K562 (cell line): Measurements from ENCODE around the gene TLE6. TPM values are rescaled to one million over a fixed set of nuclear protein-coding genes. Genes with fewer than 3 reads are reported as not detected.
A peak's percentile ranks its signal among the peaks of the same experiment; 100 is the strongest.

Experiments used
- BRD4 ChIP-seq: fragments of 200-600 bp; sonication (generic); IDR thresholded peaks from 2 replicates; pipeline ENCODE4 v1.6.1; 2017; ENCODE audit warnings: inconsistent platforms
- ETV5 ChIP-seq: sonication (generic); formaldehyde crosslinking; IDR thresholded peaks from 2 replicates; pipeline ENCODE4 v1.4.0; 2020; ENCODE audit warnings: low read depth, mild to moderate bottlenecking, missing genetic modification reagents
- KDM5B ChIP-seq: fragments of 200-600 bp; sonication (generic); IDR thresholded peaks from 2 replicates; pipeline ENCODE4 v1.6.1; 2012; ENCODE audit warnings: low read depth, mild to moderate bottlenecking, moderate library complexity, low read length, control low read depth, inconsistent platforms; ENCODE audit not compliant: insufficient replicate concordance
- LARP7 ChIP-seq: fragments of 450-650 bp; IDR thresholded peaks from 2 replicates; pipeline ENCODE4 v1.6.1; 2016
- MYC ChIP-seq, 2 experiments: fragments of 250-450 bp in 1 of 2; sonication (Bioruptor Pico) in 1 of 2; IDR thresholded peaks; 2 replicates each; pipeline versions ENCODE4 v1.5.1 to v1.6.1; 2012 to 2021; ENCODE audit warnings: low read depth in 2 of 2, borderline replicate concordance in 1 of 2, improper control_type of control experiment in 1 of 2, low read length in 1 of 2, mild to moderate bottlenecking in 1 of 2, moderate library complexity in 1 of 2
- NFRKB ChIP-seq: fragments of 450-650 bp; IDR thresholded peaks from 2 replicates; pipeline ENCODE4 v1.6.1; 2016; ENCODE audit warnings: low read depth
- PHF8 ChIP-seq: fragments of 200-600 bp; sonication (generic); IDR thresholded peaks from 2 replicates; pipeline ENCODE4 v1.6.1; 2012; ENCODE audit warnings: mixed run types, mild to moderate bottlenecking, inconsistent platforms, low read length, moderate library complexity, borderline replicate concordance
- RBFOX2 ChIP-seq: fragments of 200-400 bp; formaldehyde crosslinking; IDR thresholded peaks from 2 replicates; pipeline ENCODE4 v1.6.1; 2017; ENCODE audit warnings: low read depth, mild to moderate bottlenecking, low read length, moderate library complexity
- TCF7 ChIP-seq: sonication (generic); IDR thresholded peaks from 2 replicates; pipeline ENCODE4 v1.6.1; 2016; ENCODE audit warnings: antibody characterized with exemption, borderline replicate concordance
- polyA plus RNA-seq, 8 experiments: library from polyadenylated mRNA; depleted of rRNA in 4 of 8; stranded (reverse) in 5 of 8; unstranded in 3 of 8; fragments of >200 nt; fragmentation: Nextera tagmentation in 2 of 8; fragmentation: Illumina TruSeq in 1 of 8; extraction: Ambion mirVana in 2 of 8; extraction: Trizol in 1 of 8; gene quantifications; 2 replicates each; pipeline versions ENCODE4 v1.2.1 to v1.2.3, GENCODE V29; 2011 to 2014; ENCODE audit warnings: inconsistent platforms in 1 of 8, missing spikeins in 1 of 8
- total RNA-seq, 7 experiments: library from RNA; depleted of rRNA in 6 of 7; stranded (reverse); fragments of >200 nt in 6 of 7; fragmentation: Illumina TruSeq in 2 of 7; extraction: Trizol in 2 of 7; gene quantifications; 2 replicates each; pipeline versions ENCODE4 v1.2.1 to v1.2.3, GENCODE V29; 2011 to 2021; ENCODE audit warnings: low replicate concordance in 1 of 7
- TF ChIP-seq, protein P1 (sequence below): fragments of 450-650 bp; IDR thresholded peaks from 2 replicates; pipeline ENCODE4 v1.6.1; 2017; ENCODE audit warnings: antibody characterized with exemption, mild to moderate bottlenecking
- TF ChIP-seq, protein P2 (sequence below): fragments of 250-450 bp; sonication (Bioruptor Pico); IDR thresholded peaks from 2 replicates; pipeline ENCODE4 v1.5.0; 2021
- TF ChIP-seq, protein P3 (sequence below): IDR thresholded peaks from 2 replicates; pipeline ENCODE4 v1.6.1; 2016; ENCODE audit warnings: missing genetic modification characterization, missing compliant biosample characterization
- TF ChIP-seq, protein P4 (sequence below): sonication (generic); IDR thresholded peaks from 2 replicates; pipeline ENCODE4 v1.6.1; 2016
- TF ChIP-seq, protein P5 (sequence below), 3 experiments: IDR thresholded peaks in 2 of 3; conservative IDR thresholded peaks in 1 of 3; 2 replicates each; pipeline ENCODE4 v1.5.1; 2011 to 2012; ENCODE audit warnings: low read length in 3 of 3, mild to moderate bottlenecking in 3 of 3, control low read depth in 2 of 3, improper control_type of control experiment in 1 of 3, inconsistent platforms in 1 of 3, low read depth in 1 of 3, mixed read lengths in 1 of 3, moderate library complexity in 1 of 3; ENCODE audit not compliant: insufficient read depth in 2 of 3

Gene TLE6
- total and polyA plus RNA-seq, 9 of the 15 experiments (the other 6 are each of a cell fraction or from before 2014, with no cell fraction given) = 1.1 to 6.1 (median 2.5) TPM

DNA sequence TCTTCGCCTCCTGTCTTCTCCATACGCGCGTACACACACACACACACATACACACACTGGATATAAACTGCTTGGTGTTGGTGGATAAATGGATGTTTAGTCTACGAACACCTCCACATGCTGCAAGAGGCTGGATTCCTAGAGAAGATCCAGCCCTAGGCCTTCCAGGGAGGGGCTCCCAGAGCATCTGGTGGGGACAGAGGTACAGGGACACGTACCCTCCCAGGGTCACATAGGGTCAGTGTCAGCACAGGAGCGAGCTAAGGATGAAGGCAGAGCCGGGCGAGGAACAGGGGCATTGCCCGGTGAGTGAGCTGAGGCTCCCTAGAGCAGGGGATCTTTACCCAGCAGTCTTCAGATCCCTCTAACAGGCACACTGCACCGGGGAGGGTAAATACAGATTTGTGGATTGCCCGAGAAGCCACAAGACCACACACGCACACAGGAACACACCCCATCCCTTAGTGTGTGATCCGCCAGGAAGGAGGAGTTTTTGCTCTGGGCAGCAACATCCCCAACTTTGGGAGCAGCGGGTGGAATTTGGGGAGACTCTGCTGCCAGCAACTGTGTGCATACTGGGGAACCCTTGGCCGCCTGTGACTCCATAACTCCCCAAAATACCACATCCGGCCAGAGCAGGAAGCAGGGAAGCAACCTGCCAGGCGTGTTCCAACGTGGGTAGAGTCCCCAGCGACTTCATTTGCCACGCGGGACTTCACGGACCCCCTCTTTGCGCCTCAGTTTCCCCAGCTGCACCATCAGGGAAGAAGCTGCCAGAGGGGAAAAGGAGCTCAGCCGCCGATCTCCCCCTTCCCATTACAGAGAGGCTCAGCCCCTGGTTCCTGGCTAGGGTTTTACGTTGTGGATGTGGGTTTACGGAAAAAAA is 57.5 kb downstream of the TLE6 start (continued):
- TF ChIP-seq, protein P1, sequence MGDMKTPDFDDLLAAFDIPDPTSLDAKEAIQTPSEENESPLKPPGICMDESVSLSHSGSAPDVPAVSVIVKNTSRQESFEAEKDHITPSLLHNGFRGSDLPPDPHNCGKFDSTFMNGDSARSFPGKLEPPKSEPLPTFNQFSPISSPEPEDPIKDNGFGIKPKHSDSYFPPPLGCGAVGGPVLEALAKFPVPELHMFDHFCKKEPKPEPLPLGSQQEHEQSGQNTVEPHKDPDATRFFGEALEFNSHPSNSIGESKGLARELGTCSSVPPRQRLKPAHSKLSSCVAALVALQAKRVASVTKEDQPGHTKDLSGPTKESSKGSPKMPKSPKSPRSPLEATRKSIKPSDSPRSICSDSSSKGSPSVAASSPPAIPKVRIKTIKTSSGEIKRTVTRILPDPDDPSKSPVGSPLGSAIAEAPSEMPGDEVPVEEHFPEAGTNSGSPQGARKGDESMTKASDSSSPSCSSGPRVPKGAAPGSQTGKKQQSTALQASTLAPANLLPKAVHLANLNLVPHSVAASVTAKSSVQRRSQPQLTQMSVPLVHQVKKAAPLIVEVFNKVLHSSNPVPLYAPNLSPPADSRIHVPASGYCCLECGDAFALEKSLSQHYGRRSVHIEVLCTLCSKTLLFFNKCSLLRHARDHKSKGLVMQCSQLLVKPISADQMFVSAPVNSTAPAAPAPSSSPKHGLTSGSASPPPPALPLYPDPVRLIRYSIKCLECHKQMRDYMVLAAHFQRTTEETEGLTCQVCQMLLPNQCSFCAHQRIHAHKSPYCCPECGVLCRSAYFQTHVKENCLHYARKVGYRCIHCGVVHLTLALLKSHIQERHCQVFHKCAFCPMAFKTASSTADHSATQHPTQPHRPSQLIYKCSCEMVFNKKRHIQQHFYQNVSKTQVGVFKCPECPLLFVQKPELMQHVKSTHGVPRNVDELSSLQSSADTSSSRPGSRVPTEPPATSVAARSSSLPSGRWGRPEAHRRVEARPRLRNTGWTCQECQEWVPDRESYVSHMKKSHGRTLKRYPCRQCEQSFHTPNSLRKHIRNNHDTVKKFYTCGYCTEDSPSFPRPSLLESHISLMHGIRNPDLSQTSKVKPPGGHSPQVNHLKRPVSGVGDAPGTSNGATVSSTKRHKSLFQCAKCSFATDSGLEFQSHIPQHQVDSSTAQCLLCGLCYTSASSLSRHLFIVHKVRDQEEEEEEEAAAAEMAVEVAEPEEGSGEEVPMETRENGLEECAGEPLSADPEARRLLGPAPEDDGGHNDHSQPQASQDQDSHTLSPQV = no peak
- TF ChIP-seq RBFOX2 (peak; percentile 72), ETV5 (peak; percentile 74), NFRKB (peak; percentile 57), LARP7 (no peak), TCF7 (0 out of 2 replicates have a peak, but pooled peaks have one; percentile 34), KDM5B (peak; percentile 66), PHF8 (peak; percentile 63; the same call in 1 of the 2 replicates), MYC (IDR thresholded peaks at IDR 0.05; ENCODE audit: low read depth, low read length) (0 out of 2 replicates have a peak, but pooled peaks have one; percentile 4), MYC (CRISPR knock-in tag; IDR thresholded peaks at IDR 0.05; ENCODE audit: borderline replicate concordance, low read depth) (no peak), BRD4 (peak; percentile 66; the same call in 1 of the 2 replicates)
- TF ChIP-seq, protein P2, sequence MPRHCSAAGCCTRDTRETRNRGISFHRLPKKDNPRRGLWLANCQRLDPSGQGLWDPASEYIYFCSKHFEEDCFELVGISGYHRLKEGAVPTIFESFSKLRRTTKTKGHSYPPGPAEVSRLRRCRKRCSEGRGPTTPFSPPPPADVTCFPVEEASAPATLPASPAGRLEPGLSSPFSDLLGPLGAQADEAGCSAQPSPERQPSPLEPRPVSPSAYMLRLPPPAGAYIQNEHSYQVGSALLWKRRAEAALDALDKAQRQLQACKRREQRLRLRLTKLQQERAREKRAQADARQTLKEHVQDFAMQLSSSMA = no peak
- TF ChIP-seq, protein P3, sequence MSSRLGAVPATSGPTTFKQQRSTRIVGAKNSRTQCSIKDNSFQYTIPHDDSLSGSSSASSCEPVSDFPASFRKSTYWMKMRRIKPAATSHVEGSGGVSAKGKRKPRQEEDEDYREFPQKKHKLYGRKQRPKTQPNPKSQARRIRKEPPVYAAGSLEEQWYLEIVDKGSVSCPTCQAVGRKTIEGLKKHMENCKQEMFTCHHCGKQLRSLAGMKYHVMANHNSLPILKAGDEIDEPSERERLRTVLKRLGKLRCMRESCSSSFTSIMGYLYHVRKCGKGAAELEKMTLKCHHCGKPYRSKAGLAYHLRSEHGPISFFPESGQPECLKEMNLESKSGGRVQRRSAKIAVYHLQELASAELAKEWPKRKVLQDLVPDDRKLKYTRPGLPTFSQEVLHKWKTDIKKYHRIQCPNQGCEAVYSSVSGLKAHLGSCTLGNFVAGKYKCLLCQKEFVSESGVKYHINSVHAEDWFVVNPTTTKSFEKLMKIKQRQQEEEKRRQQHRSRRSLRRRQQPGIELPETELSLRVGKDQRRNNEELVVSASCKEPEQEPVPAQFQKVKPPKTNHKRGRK (tag) = no peak
- TF ChIP-seq, protein P4, sequence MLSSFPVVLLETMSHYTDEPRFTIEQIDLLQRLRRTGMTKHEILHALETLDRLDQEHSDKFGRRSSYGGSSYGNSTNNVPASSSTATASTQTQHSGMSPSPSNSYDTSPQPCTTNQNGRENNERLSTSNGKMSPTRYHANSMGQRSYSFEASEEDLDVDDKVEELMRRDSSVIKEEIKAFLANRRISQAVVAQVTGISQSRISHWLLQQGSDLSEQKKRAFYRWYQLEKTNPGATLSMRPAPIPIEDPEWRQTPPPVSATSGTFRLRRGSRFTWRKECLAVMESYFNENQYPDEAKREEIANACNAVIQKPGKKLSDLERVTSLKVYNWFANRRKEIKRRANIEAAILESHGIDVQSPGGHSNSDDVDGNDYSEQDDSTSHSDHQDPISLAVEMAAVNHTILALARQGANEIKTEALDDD = no peak
- TF ChIP-seq, protein P5, sequence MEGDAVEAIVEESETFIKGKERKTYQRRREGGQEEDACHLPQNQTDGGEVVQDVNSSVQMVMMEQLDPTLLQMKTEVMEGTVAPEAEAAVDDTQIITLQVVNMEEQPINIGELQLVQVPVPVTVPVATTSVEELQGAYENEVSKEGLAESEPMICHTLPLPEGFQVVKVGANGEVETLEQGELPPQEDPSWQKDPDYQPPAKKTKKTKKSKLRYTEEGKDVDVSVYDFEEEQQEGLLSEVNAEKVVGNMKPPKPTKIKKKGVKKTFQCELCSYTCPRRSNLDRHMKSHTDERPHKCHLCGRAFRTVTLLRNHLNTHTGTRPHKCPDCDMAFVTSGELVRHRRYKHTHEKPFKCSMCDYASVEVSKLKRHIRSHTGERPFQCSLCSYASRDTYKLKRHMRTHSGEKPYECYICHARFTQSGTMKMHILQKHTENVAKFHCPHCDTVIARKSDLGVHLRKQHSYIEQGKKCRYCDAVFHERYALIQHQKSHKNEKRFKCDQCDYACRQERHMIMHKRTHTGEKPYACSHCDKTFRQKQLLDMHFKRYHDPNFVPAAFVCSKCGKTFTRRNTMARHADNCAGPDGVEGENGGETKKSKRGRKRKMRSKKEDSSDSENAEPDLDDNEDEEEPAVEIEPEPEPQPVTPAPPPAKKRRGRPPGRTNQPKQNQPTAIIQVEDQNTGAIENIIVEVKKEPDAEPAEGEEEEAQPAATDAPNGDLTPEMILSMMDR (IDR thresholded peaks at IDR 0.05 in 2 of 3, conservative IDR thresholded peaks at IDR 0.05 in 1 of 3; ENCODE audit: insufficient read depth in 2 of 3, low read depth in 1 of 3, low read length in 3 of 3) = no peak
